Upper lobe of left lung (tissue), 6 donors: ENCODE results near the gene CPB2. TPM values are rescaled to one million over a fixed set of nuclear protein-coding genes. Genes with fewer than 3 reads are reported as not detected.

Experiments used
- ATAC-seq, 2 donors: fragments of 200-7000 bp; cut with Tn5 transposase; one replicate each; pipeline ENCODE4 v1.9.1; 2022; ENCODE audit warnings: mild to moderate bottlenecking in 2 of 2, moderate library complexity in 2 of 2; ENCODE audit not compliant: low FRiP score in 2 of 2
- DNase-seq, 2 donors: peaks; one replicate each; pipeline ENCODE4 v3.0.0-alpha.2; 2019 to 2020
- H3K27ac ChIP-seq, 4 donors: fragments of 200-600 bp; sonication (generic); one replicate each; pipeline ENCODE4 v1.5.1; 2016 to 2019
- H3K27me3 ChIP-seq, 4 donors: fragments of 200-600 bp; sonication (generic); one replicate each; pipeline ENCODE4 v1.5.1; 2017 to 2019
- H3K36me3 ChIP-seq, 4 donors: fragments of 200-600 bp; sonication (generic); one replicate each; pipeline ENCODE4 v1.5.1; 2016 to 2019
- H3K4me1 ChIP-seq, 4 donors: fragments of 200-600 bp; sonication (generic); one replicate each; pipeline ENCODE4 v1.5.1; 2018 to 2019
- H3K4me3 ChIP-seq, 4 donors: fragments of 200-600 bp; sonication (generic); one replicate each; pipeline ENCODE4 v1.5.1; 2017 to 2019; ENCODE audit warnings: mild to moderate bottlenecking in 2 of 4, moderate library complexity in 1 of 4
- H3K9me3 ChIP-seq, 4 donors: fragments of 200-600 bp; sonication (generic); one replicate each; pipeline ENCODE4 v1.5.1; 2018 to 2019
- EP300 ChIP-seq, 4 donors: sonication (generic); formaldehyde crosslinking; IDR thresholded peaks; one replicate each; pipeline ENCODE4 v1.5.1; 2017; ENCODE audit warnings: antibody characterized with exemption in 4 of 4, control low read depth in 2 of 4
- POLR2A ChIP-seq, 4 donors: fragments of 450-650 bp; IDR thresholded peaks; one replicate each; pipeline ENCODE4 v1.5.1; 2016 to 2017; ENCODE audit warnings: antibody characterized with exemption in 4 of 4, mild to moderate bottlenecking in 2 of 4
- POLR2AphosphoS5 ChIP-seq, 2 donors: sonication (generic); formaldehyde crosslinking; IDR thresholded peaks; one replicate each; pipeline ENCODE4 v1.5.1; 2017; ENCODE audit warnings: antibody characterized with exemption in 2 of 2
- WGBS, 2 donors: methylation state at CpG; one replicate each; pipeline ENCODE4 v1.1.5; 2017 to 2018; 5-methylcytosine and 5-hydroxymethylcytosine counted together
- total RNA-seq, 6 donors: library from RNA; depleted of rRNA in 4 of 6; stranded (reverse); fragments of >200 nt in 4 of 6; gene quantifications; one replicate each; pipeline versions ENCODE4 v1.1.0 to v1.2.1, GENCODE V29; 2016 to 2021
- TF ChIP-seq, protein P1 (sequence below), 6 experiments: fragments of 450-650 bp in 4 of 6; fragments of 200-600 bp in 2 of 6; sonication (generic) in 2 of 6; IDR thresholded peaks; one replicate each; pipeline ENCODE4 v1.5.1; 2016 to 2019; ENCODE audit warnings: antibody characterized with exemption in 6 of 6
- donor health status: DM: no; HTN: no; CAD: no; lungs with moderate emphysema.
- donor health status: DM: no; HTN: yes; CAD: no; lungs with severe emphysema.

CPB2 gene
- total RNA-seq, 6 donors from 2014 or later: 2.1 to 114 (median 21.3) TPM

GRCh38 chr13:46031581-46032263 is 73.1 kb downstream of the CPB2 start:
- ATAC-seq: no peak
- WGBS, 2 donors: 95% methylated on average over 4 of the region's 4 CpGs

GRCh38 chr13:46025157-46025556 is 79.7 kb downstream of the CPB2 start:
- H3K36me3 ChIP-seq: peaks cover 0 to under 1% (median 0%) of the 10 kb centered on the region in 4 donors
- ATAC-seq (no peak), DNase-seq (no peak)
- H3K27ac ChIP-seq: no peak overlapping the region
- peaks cover 0 to 2% (median 0%) of the 10 kb centered on the region in 4 donors for H3K9me3 ChIP-seq
- H3K4me3 ChIP-seq: no peak overlapping the region
- no peaks in the 10 kb centered on the region for H3K4me1 ChIP-seq
- WGBS, 2 donors: 98 to 99% methylated on average over 4 of the region's 4 CpGs
- H3K27me3 ChIP-seq: no peaks in the 10 kb centered on the region
- TF ChIP-seq, protein P1, sequence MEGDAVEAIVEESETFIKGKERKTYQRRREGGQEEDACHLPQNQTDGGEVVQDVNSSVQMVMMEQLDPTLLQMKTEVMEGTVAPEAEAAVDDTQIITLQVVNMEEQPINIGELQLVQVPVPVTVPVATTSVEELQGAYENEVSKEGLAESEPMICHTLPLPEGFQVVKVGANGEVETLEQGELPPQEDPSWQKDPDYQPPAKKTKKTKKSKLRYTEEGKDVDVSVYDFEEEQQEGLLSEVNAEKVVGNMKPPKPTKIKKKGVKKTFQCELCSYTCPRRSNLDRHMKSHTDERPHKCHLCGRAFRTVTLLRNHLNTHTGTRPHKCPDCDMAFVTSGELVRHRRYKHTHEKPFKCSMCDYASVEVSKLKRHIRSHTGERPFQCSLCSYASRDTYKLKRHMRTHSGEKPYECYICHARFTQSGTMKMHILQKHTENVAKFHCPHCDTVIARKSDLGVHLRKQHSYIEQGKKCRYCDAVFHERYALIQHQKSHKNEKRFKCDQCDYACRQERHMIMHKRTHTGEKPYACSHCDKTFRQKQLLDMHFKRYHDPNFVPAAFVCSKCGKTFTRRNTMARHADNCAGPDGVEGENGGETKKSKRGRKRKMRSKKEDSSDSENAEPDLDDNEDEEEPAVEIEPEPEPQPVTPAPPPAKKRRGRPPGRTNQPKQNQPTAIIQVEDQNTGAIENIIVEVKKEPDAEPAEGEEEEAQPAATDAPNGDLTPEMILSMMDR (IDR thresholded peaks at IDR 0.05): no peak
- TF ChIP-seq EP300 (IDR thresholded peaks at IDR 0.05) (no peak), POLR2A (IDR thresholded peaks at IDR 0.05) (no peak), POLR2AphosphoS5 (IDR thresholded peaks at IDR 0.05) (no peak)

More at GRCh38 chr13:46031581-46032263, 73.1 kb downstream of the CPB2 start:
- no peak overlapping the region for H3K27ac ChIP-seq
- H3K9me3 ChIP-seq: peaks cover 0 to 6% (median 0%) of the 10 kb centered on the region in 4 donors
- TF ChIP-seq, protein P1 (IDR thresholded peaks at IDR 0.05): no peak
- TF ChIP-seq POLR2AphosphoS5 (IDR thresholded peaks at IDR 0.05) (no peak), POLR2A (IDR thresholded peaks at IDR 0.05) (no peak), EP300 (IDR thresholded peaks at IDR 0.05) (no peak)
- DNase-seq: no peak
- no peak overlapping the region for H3K4me3 ChIP-seq
- H3K27me3 ChIP-seq: no peaks in the 10 kb centered on the region
- H3K36me3 ChIP-seq: peaks cover 0 to 11% (median 0%) of the 10 kb centered on the region in 4 donors
- H3K4me1 ChIP-seq: no peaks in the 10 kb centered on the region

- DNase-seq: no peak
- Histone ChIP-seq H3K4me1 (no peaks in the 10 kb centered on the region), H3K27ac (no peak overlapping the region), H3K36me3 (peaks cover 3 to 27% (median 8%) of the 10 kb centered on the region in 4 donors), H3K4me3 (no peak overlapping the region), H3K9me3 (no peaks in the 10 kb centered on the region), H3K27me3 (no peaks in the 10 kb centered on the region)
- 94 to 95% methylated on average over 2 of the region's 2 CpGs for WGBS, 2 donors
- no peak for ATAC-seq
- TF ChIP-seq EP300 (IDR thresholded peaks at IDR 0.05) (no peak), POLR2AphosphoS5 (IDR thresholded peaks at IDR 0.05) (no peak), POLR2A (IDR thresholded peaks at IDR 0.05) (no peak)
- TF ChIP-seq, protein P1 (IDR thresholded peaks at IDR 0.05): no peak
Measured at GRCh38 chr13:46022481-46022880, 82.4 kb downstream of the CPB2 start.

DNA sequence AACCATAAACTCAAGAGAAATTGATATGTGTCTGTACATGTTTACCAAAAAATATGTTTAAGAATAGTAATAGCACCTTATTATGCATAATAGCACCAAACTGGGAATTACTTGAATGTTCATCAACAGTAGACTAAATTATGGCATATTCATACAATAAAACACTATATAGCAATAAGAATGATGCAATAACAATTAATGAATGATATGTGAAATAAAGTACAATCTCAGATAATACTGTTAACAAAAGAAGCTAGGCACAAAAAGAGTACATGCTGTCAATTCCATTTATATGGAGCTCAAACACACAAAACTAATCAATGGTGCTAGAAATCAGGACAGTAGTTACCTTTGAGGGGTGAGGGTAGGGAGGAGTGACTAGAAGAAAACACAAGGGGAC is 88.6 kb downstream of the CPB2 start:
- no peaks in the 10 kb centered on the region for H3K9me3 ChIP-seq
- H3K36me3 ChIP-seq: peaks cover 3 to 61% (median 10%) of the 10 kb centered on the region in 4 donors
- H3K4me1 ChIP-seq: no peaks in the 10 kb centered on the region
- TF ChIP-seq POLR2A (IDR thresholded peaks at IDR 0.05) (no peak), POLR2AphosphoS5 (IDR thresholded peaks at IDR 0.05) (no peak), EP300 (IDR thresholded peaks at IDR 0.05) (no peak)
- TF ChIP-seq, protein P1 (IDR thresholded peaks at IDR 0.05): no peak
- no peak overlapping the region for H3K27ac ChIP-seq
- no peak overlapping the region for H3K4me3 ChIP-seq
- no peaks in the 10 kb centered on the region for H3K27me3 ChIP-seq
- ATAC-seq (no peak), DNase-seq (no peak)

GRCh38 chr13:46015366-46015765 is 89.5 kb downstream of the CPB2 start:
- WGBS, 2 donors: 66 to 71% methylated on average over 3 of the region's 3 CpGs
- no peaks in the 10 kb centered on the region for H3K4me1 ChIP-seq
- H3K9me3 ChIP-seq: no peaks in the 10 kb centered on the region
- H3K27ac ChIP-seq: no peak overlapping the region
- H3K4me3 ChIP-seq: no peak overlapping the region
- TF ChIP-seq, protein P1 (IDR thresholded peaks at IDR 0.05): no peak
- TF ChIP-seq EP300 (IDR thresholded peaks at IDR 0.05) (no peak), POLR2AphosphoS5 (IDR thresholded peaks at IDR 0.05) (no peak), POLR2A (IDR thresholded peaks at IDR 0.05) (no peak)
- H3K36me3 ChIP-seq: peaks cover 6 to 70% (median 15%) of the 10 kb centered on the region in 4 donors
- no peaks in the 10 kb centered on the region for H3K27me3 ChIP-seq
- ATAC-seq: peak in 1 of 2 donors; percentile 23
- no peak for DNase-seq
